ENCODE data around the gene SLC34A2.

SLC34A2 gene

GRCh38 chr4:25677157-25677556, 21.5 kb downstream of the SLC34A2 start:
- no peak for TF ChIP-seq CTCF (conservative IDR thresholded peaks at IDR 0.05)
- H3K27ac ChIP-seq: no peak overlapping the region

- H3K27ac ChIP-seq: no peak overlapping the region
- TF ChIP-seq CTCF (conservative IDR thresholded peaks at IDR 0.05): no peak
Observed at GRCh38 chr4:25677943-25678342, 22.3 kb downstream of the SLC34A2 start.

- H3K27ac ChIP-seq: no peak overlapping the region
- TF ChIP-seq CTCF (conservative IDR thresholded peaks at IDR 0.05): no peak
Observed at GRCh38 chr4:25687773-25688172, 32.1 kb downstream of the SLC34A2 start.

GRCh38 chr4:25694466-25694865, 38.8 kb downstream of the SLC34A2 start:
- no peak for TF ChIP-seq CTCF (conservative IDR thresholded peaks at IDR 0.05)
- H3K27ac ChIP-seq: no peak overlapping the region

GRCh38 chr4:25696409-25696808, 40.8 kb downstream of the SLC34A2 start:
- H3K27ac ChIP-seq: no peak overlapping the region
- no peak for TF ChIP-seq CTCF (conservative IDR thresholded peaks at IDR 0.05)

GRCh38 chr4:25697516-25697915, 41.9 kb downstream of the SLC34A2 start:
- H3K27ac ChIP-seq: no peak overlapping the region
- no peak for TF ChIP-seq CTCF (conservative IDR thresholded peaks at IDR 0.05)

- no peak for TF ChIP-seq CTCF (conservative IDR thresholded peaks at IDR 0.05)
- H3K27ac ChIP-seq: no peak overlapping the region
Observed at GRCh38 chr4:25700661-25701060, 45.0 kb downstream of the SLC34A2 start.

GRCh38 chr4:25702848-25703247, 47.2 kb downstream of the SLC34A2 start:
- TF ChIP-seq CTCF (conservative IDR thresholded peaks at IDR 0.05): peak; percentile 23; the same call in 1 of the 2 replicates
- peak overlapping the region; percentile 32; the same call in 1 of the 2 replicates for H3K27ac ChIP-seq

All from VCaP (cell line).